ENCODE measurements around the gene GID8. TPM values are rescaled to one million over a fixed set of nuclear protein-coding genes. Genes with fewer than 3 reads are reported as not detected.

GID8 gene
- total RNA-seq, 1 experiment from 2014 or later = 35.6 TPM

- H3K4me1 ChIP-seq (ENCODE audit: control insufficient read depth in 1 of 2, insufficient read depth in 2 of 2, low read length in 2 of 2) = peaks cover 9 to 24% of the 10 kb centered on the region in 2 experiments
- ChIA-PET RAD21 (ENCODE audit: low non-redundant PET in 1 of 2, low total read pairs in 2 of 2, uncharacterized antibody in 2 of 2, unreplicated experiment in 2 of 2) (no interaction called here), POLR2A (no interaction called here), CTCF (no interaction called here)
- ATAC-seq = no peak
- H3K27ac ChIP-seq (ENCODE audit: low read depth, low read length) = no peak overlapping the region
- no peak overlapping the region for H3K4me3 ChIP-seq (replicated peaks in 1 of 2; ENCODE audit: low read depth in 1 of 2, low read length in 2 of 2)
- no peaks in the 10 kb centered on the region for H3K27me3 ChIP-seq (ENCODE audit: insufficient read depth, low read length)
- intact Hi-C loops (cut with micrococcal nuclease) = no loop called here
- peaks cover 0 to 6% of the 10 kb centered on the region in 2 experiments; a peak in 1 of 4 replicates for H3K9me3 ChIP-seq (ENCODE audit: control insufficient read depth in 1 of 2, insufficient read depth in 1 of 2, low read depth in 1 of 2, low read length in 2 of 2)
- peaks cover 30% of the 10 kb centered on the region for H3K79me2 ChIP-seq (ENCODE audit: insufficient read depth, low read length)
- no peak for DNase-seq (ENCODE audit: low read depth, low spot score)
- no peak overlapping the region for H3K9ac ChIP-seq (ENCODE audit: low read length)
- H3K36me3 ChIP-seq (ENCODE audit: control insufficient read depth in 1 of 2, insufficient read depth in 2 of 2, low read length in 2 of 2) = peaks cover 17 to 40% of the 10 kb centered on the region in 2 experiments; a peak in 3 of 4 replicates
- no TSS peak for BruUV-seq (replicated peaks)
- no peaks in the 10 kb centered on the region for H4K20me1 ChIP-seq (ENCODE audit: insufficient read depth)
- no peak overlapping the region for H3K4me2 ChIP-seq (ENCODE audit: low read length)
- no peaks in the 10 kb centered on the region for H3K9me2 ChIP-seq (ENCODE audit: insufficient read depth)
- H2AFZ ChIP-seq (ENCODE audit: low read depth, low read length, poor library complexity, severe bottlenecking) = no peak overlapping the region
- TF ChIP-seq ZNF274 (IDR thresholded peaks at IDR 0.05; ENCODE audit: low read depth, low read length) (no peak), TCF7L2 (IDR thresholded peaks at IDR 0.05; ENCODE audit: borderline replicate concordance, extremely low read depth, insufficient read depth, insufficient read length) (no peak), FOSL1 (IDR thresholded peaks at IDR 0.05; ENCODE audit: low read depth) (no peak), EZH2 (IDR thresholded peaks at IDR 0.05) (no peak), ATF3 (IDR thresholded peaks at IDR 0.05) (no peak), JUND (IDR thresholded peaks at IDR 0.05) (no peak), ZFX (IDR thresholded peaks at IDR 0.05) (no peak), EGR1 (IDR thresholded peaks at IDR 0.05; ENCODE audit: low read depth) (no peak), EZH2phosphoT487 (IDR thresholded peaks at IDR 0.05; ENCODE audit: borderline replicate concordance) (no peak), CBX3 (IDR thresholded peaks at IDR 0.05; ENCODE audit: low read depth) (no peak), POLR2A (IDR thresholded peaks at IDR 0.05; ENCODE audit: borderline replicate concordance, extremely low read depth, insufficient read depth, insufficient read length) (no peak), RAD21 (IDR thresholded peaks at IDR 0.05; ENCODE audit: low read depth) (no peak), ELF1 (IDR thresholded peaks at IDR 0.05; ENCODE audit: borderline replicate concordance, low read depth) (no peak)
Observed at GRCh38 chr20:62950741-62951140, 12.8 kb downstream of the GID8 start.
